Testis (tissue), 2 donors: ENCODE results near the gene USP36.
"Not testable (repeated sequence)": the region's sequence is repeated elsewhere in the genome, so short reads cannot be mapped to it uniquely, and the experiment has no call there.

Experiments used
- POLR2A ChIP-seq: fragments of 450-650 bp; IDR thresholded peaks from one replicate; pipeline ENCODE4 v1.6.1; 2017; ENCODE audit warnings: antibody characterized with exemption, mild to moderate bottlenecking, moderate library complexity
- TF ChIP-seq, protein P1 (sequence below), 3 experiments: fragments of 450-650 bp in 2 of 3; fragments of 200-600 bp in 1 of 3; sonication (generic) in 1 of 3; IDR thresholded peaks; one replicate each; pipeline ENCODE4 v1.5.1; 2016 to 2019; ENCODE audit warnings: antibody characterized with exemption in 3 of 3, mild to moderate bottlenecking in 2 of 3, moderate library complexity in 1 of 3

DNA sequence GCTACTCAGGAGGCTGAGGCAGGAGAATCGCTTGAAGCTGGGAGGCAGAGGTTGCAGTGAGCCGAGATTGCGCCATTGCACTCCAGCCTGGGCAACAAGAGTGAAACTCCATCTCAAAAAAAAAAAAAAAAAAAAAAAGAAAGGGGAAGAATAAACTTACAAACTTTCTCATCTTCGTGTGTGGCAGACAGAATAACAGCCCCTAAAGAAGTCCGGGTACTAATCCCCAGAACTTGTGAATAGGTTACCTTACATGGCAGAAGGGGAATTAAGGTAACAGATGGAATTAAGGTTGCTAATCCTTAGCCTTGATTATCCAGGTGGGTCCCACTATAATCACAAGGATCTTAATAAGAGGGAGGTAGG lies 61.3 kb downstream of the USP36 start:
- TF ChIP-seq, protein P1, sequence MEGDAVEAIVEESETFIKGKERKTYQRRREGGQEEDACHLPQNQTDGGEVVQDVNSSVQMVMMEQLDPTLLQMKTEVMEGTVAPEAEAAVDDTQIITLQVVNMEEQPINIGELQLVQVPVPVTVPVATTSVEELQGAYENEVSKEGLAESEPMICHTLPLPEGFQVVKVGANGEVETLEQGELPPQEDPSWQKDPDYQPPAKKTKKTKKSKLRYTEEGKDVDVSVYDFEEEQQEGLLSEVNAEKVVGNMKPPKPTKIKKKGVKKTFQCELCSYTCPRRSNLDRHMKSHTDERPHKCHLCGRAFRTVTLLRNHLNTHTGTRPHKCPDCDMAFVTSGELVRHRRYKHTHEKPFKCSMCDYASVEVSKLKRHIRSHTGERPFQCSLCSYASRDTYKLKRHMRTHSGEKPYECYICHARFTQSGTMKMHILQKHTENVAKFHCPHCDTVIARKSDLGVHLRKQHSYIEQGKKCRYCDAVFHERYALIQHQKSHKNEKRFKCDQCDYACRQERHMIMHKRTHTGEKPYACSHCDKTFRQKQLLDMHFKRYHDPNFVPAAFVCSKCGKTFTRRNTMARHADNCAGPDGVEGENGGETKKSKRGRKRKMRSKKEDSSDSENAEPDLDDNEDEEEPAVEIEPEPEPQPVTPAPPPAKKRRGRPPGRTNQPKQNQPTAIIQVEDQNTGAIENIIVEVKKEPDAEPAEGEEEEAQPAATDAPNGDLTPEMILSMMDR (IDR thresholded peaks at IDR 0.05) = not testable (repeated sequence)
- TF ChIP-seq POLR2A = not testable (repeated sequence)
